ENCODE results near the gene WAC. TPM values are rescaled to one million over a fixed set of nuclear protein-coding genes. Genes with fewer than 3 reads are reported as not detected.

Gene WAC
- total and polyA plus RNA-seq, 9 of the 15 experiments (the other 6 are each of a cell fraction or from before 2014, with no cell fraction given), result 24.8 to 123 (median 78.2) TPM

- TF ChIP-seq STAG1 (CRISPR knock-in tag; IDR thresholded peaks at IDR 0.05; ENCODE audit: borderline replicate concordance) (peak; percentile 97), CREM (IDR thresholded peaks at IDR 0.05; ENCODE audit: low read depth) (0 out of 2 replicates have a peak, but pooled peaks have one; percentile 30), MNT (conservative IDR thresholded peaks at IDR 0.05) (0 out of 4 replicates have a peak, but pooled peaks of 1 of the 2 experiments have one; percentile 20), CC2D1A (IDR thresholded peaks at IDR 0.05) (peak; percentile 64), FOSL1 (tag; conservative IDR thresholded peaks at IDR 0.05) (peak; percentile 56; the same call in 1 of the 2 replicates), CTCF (IDR thresholded peaks at IDR 0.05 in 2 of 3, conservative IDR thresholded peaks at IDR 0.05 in 1 of 3; ENCODE audit: insufficient read depth in 2 of 3, low read depth in 1 of 3, low read length in 3 of 3) (peak; percentile 92 to 93 (median 92)), ELK1 (CRISPR knock-in tag; IDR thresholded peaks at IDR 0.05) (no peak), ZNF785 (CRISPR knock-in tag; IDR thresholded peaks at IDR 0.05) (no peak), POLR2A (conservative IDR thresholded peaks at IDR 0.05) (no peak), GATAD2B (IDR thresholded peaks at IDR 0.05; ENCODE audit: borderline replicate concordance) (0 out of 2 replicates have a peak, but pooled peaks have one; percentile 46), CHD1 (IDR thresholded peaks at IDR 0.05; ENCODE audit: low read length) (no peak), DEAF1 (CRISPR knock-in tag; IDR thresholded peaks at IDR 0.05) (peak; percentile 90), PRDM10 (IDR thresholded peaks at IDR 0.05; ENCODE audit: partially characterized antibody) (peak; percentile 78), ZNF384 (IDR thresholded peaks at IDR 0.05; ENCODE audit: low read depth, low read length) (peak; percentile 39; the same call in 1 of the 2 replicates), JUND (IDR thresholded peaks at IDR 0.05; ENCODE audit: borderline replicate concordance, low read depth, low read length) (no peak; the same call in 1 of the 2 replicates), JUND (tag; IDR thresholded peaks at IDR 0.05; ENCODE audit: borderline replicate concordance, low read depth, low read length) (peak; percentile 32; the same call in 2 of the 3 replicates), ARID2 (IDR thresholded peaks at IDR 0.05) (0 out of 2 replicates have a peak, but pooled peaks have one; percentile 50)
These were observed 95.4 kb downstream of the WAC start (continued) for GRCh38 chr10:28628184-28628893.

Measured in K562 (cell line).